Thymus (tissue), 11 donors: Measurements from ENCODE around the gene AQP4. TPM values are rescaled to one million over a fixed set of nuclear protein-coding genes. Genes with fewer than 3 reads are reported as not detected.

ENCODE experiments used
- DNase-seq, 9 donors: peaks; one replicate each; pipeline ENCODE4 v3.0.0-alpha.2; 2013; ENCODE audit warnings: low spot score in 9 of 9, low read depth in 6 of 9, missing footprints in 1 of 9
- H3K27ac ChIP-seq, 2 donors: one replicate each; pipeline ENCODE4 v1.5.1; 2013; ENCODE audit warnings: control low read depth in 1 of 2, low read depth in 1 of 2, low read length in 1 of 2, mild to moderate bottlenecking in 1 of 2, moderate library complexity in 1 of 2
- H3K27me3 ChIP-seq, 2 donors: one replicate each; pipeline ENCODE4 v1.5.1; 2013; ENCODE audit warnings: low read length in 1 of 2; ENCODE audit not compliant: control insufficient read depth in 2 of 2, insufficient read depth in 1 of 2
- H3K36me3 ChIP-seq, 2 donors: one replicate each; pipeline ENCODE4 v1.5.1; 2013; ENCODE audit warnings: low read length in 1 of 2, mild to moderate bottlenecking in 1 of 2, moderate library complexity in 1 of 2; ENCODE audit not compliant: control insufficient read depth in 2 of 2, insufficient read depth in 2 of 2
- H3K4me1 ChIP-seq, 2 donors: one replicate each; pipeline ENCODE4 v1.5.1; 2013; ENCODE audit warnings: low read length in 2 of 2; ENCODE audit not compliant: control insufficient read depth in 2 of 2, insufficient read depth in 2 of 2
- H3K4me3 ChIP-seq, 2 donors: one replicate each; pipeline ENCODE4 v1.5.1; 2013; ENCODE audit warnings: low read length in 2 of 2, control low read depth in 1 of 2, mild to moderate bottlenecking in 1 of 2
- H3K9me3 ChIP-seq, 2 donors: one replicate each; pipeline ENCODE4 v1.5.1; 2013; ENCODE audit warnings: low read length in 1 of 2, mild to moderate bottlenecking in 1 of 2; ENCODE audit not compliant: control insufficient read depth in 2 of 2, insufficient read depth in 1 of 2
- WGBS: extraction: QIAGEN DNeasy Blood & Tissue Kit; methylation state at CpG from one replicate; pipeline ENCODE4 v1.1.7; 2013; 5-methylcytosine and 5-hydroxymethylcytosine counted together
- polyA plus RNA-seq: library from polyadenylated mRNA; stranded (reverse); fragments of 200-250 nt; gene quantifications from one replicate; pipeline ENCODE4 v1.2.3, GENCODE V29; 2013
- total RNA-seq: library from RNA; stranded (reverse); fragments of 120-200 nt; gene quantifications from one replicate; pipeline ENCODE4 v1.2.4, GENCODE V29; 2013
- donor health status: healthy.

The AQP4 gene
- total and polyA plus RNA-seq, 2 donors, result 0.24 to 0.27 TPM

DNA sequence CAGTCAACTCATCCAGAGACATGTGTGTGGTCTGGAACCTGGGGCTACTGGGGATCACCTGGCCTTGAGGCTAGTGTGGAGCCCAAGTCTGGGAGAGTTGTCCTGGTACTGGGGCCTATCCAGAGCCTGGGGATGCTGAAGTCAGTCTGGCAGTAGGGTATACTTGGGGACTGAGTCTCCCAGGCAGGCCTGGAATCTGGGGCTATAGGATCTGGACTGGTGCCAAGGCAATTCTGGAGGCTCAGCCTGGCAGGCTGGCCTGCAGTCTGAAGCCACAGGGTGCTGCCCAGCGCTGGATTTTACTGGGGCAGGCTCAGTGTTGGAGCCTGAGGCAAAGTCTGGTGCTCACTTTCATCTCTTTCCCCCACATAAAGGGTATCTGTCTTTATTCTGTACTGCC, 46.5 kb downstream of the AQP4 start:
- WGBS, result 76% methylated on average over 1 of the region's 1 CpG
- DNase-seq, result no peak

DNA sequence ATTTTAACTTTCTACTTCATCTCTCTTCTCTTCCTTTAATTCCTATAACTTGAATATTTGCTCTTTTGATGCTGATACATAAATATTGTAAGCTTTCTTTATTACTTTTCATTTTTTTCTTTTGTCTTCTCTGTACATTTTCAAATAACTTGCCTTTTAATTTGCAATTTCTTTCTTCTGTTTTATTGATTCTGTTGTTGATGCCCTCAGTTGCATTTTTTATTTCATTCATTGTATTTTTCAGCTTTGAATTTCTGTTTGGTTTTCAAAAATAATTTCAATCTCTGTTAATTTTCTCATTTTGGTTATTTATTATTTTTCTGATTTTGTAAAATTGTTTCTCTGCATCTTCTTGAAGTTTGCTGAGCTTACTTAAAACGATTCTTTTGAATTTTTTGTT, 47.0 kb downstream of the AQP4 start:
- DNase-seq, result no peak
- Histone ChIP-seq H3K27ac (no peak overlapping the region), H3K9me3 (peaks cover 0 to 1% of the 10 kb centered on the region in 2 donors), H3K36me3 (no peaks in the 10 kb centered on the region), H3K27me3 (no peaks in the 10 kb centered on the region), H3K4me1 (no peaks in the 10 kb centered on the region), H3K4me3 (no peak overlapping the region)
- whole genome bisulfite sequencing, result 86% methylated on average over 1 of the region's 1 CpG

More for the DNA sequence above, 46.5 kb downstream of the AQP4 start:
- no peak overlapping the region for H3K4me3 ChIP-seq
- H3K4me1 ChIP-seq, result no peaks in the 10 kb centered on the region
- no peak overlapping the region for H3K27ac ChIP-seq
- H3K27me3 ChIP-seq, result no peaks in the 10 kb centered on the region
- H3K36me3 ChIP-seq, result no peaks in the 10 kb centered on the region
- peaks cover 0 to 1% of the 10 kb centered on the region in 2 donors for H3K9me3 ChIP-seq

DNA sequence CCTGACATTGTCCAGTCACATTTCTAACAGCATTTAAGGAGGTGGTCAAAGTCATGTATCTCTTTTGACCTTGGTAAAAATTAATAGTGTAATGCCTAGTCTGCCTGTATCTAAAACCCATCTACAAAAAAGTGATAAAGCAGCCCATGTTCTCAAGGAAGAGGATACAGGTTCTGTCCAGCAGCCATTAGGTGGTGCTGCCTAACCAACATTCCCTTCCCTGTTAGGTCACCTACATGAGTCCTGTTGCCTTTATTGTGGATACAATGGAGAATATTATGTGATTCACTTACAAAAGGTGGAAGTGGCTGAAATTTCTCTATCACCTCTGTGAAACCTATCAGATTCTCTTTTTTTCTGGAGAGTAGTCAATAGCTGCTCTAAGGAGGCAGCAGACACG, 52.5 kb downstream of the AQP4 start:
- Histone ChIP-seq H3K9me3 (no peaks in the 10 kb centered on the region), H3K4me1 (no peaks in the 10 kb centered on the region), H3K27me3 (no peaks in the 10 kb centered on the region), H3K36me3 (no peaks in the 10 kb centered on the region), H3K27ac (no peak overlapping the region), H3K4me3 (no peak overlapping the region)
- peak in 1 of 9 donors; percentile 11 for DNase-seq
- 89% methylated on average over 1 of the region's 1 CpG for WGBS

DNA sequence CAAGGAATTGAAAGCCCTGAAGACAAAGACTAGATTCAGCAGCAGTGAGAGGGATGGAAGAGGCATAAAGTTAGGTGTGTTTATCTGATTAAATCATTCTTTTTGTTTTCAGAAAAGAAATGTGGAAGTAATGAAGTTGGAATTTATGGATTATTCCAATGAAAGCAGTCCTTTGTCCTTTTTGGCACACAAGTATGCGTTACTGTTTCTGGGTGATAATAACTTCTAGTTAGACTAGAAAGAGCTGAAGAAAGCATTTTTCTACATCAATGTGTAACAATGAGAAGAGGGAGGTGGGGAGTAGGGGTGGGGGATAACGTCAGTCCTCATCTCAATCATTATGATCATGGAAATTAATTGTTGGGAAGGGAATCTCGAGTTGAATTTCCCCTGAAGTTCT, 53.0 kb downstream of the AQP4 start:
- Histone ChIP-seq H3K4me3 (no peak overlapping the region), H3K36me3 (no peaks in the 10 kb centered on the region), H3K4me1 (no peaks in the 10 kb centered on the region), H3K27ac (no peak overlapping the region), H3K27me3 (no peaks in the 10 kb centered on the region), H3K9me3 (no peaks in the 10 kb centered on the region)
- WGBS, result 93% methylated on average over 3 of the region's 3 CpGs
- DNase-seq, result no peak

DNA sequence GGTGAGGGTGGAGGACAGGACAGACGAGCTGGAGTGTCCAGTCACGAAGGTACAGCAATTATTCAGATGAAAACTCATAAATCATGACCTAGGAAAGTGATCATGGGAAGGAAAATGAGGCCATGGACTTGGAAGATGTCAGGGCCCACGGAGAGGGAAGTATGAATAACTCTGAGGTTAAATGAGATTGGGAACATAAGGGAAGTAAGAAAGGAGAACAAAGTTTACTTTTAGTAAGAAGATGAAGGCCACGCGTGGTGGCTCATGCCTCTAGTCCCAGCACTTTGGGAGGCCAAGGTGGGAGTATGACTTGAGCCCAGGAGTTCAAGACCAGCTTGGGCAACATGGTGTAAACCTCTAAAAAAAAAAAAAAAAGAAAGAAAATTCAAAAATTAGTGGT, 56.2 kb downstream of the AQP4 start:
- WGBS, result 85% methylated on average over 5 of the region's 5 CpGs
- Histone ChIP-seq H3K4me1 (no peaks in the 10 kb centered on the region), H3K4me3 (no peak overlapping the region), H3K27ac (no peak overlapping the region), H3K9me3 (no peaks in the 10 kb centered on the region), H3K27me3 (no peaks in the 10 kb centered on the region), H3K36me3 (no peaks in the 10 kb centered on the region)
- DNase-seq, result no peak

DNA sequence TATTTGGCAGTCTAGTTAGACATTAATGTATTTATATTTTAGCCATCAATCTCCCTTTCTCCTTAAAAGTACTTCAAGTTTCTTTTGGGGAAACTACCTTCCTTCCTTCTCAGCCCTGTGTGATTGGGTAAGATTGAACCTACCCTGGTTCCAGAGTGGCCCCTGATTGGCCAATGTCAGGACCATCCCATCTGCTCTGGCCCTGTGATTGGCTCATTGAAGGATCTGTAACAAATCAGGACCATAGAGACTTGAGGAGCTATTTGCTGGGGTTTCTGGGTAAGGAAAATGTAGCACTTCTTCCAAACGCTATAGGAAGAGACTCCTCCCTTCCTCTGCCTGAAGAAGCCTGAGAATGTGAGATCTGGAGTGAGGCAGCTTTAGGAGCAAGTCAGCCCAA, 59.3 kb downstream of the AQP4 start:
- WGBS, result 98% methylated on average over 1 of the region's 1 CpG
- H3K36me3 ChIP-seq, result no peaks in the 10 kb centered on the region
- no peak for DNase-seq
- no peak overlapping the region for H3K27ac ChIP-seq
- H3K27me3 ChIP-seq, result no peaks in the 10 kb centered on the region
- H3K9me3 ChIP-seq, result no peaks in the 10 kb centered on the region
- no peak overlapping the region for H3K4me3 ChIP-seq
- no peaks in the 10 kb centered on the region for H3K4me1 ChIP-seq

DNA sequence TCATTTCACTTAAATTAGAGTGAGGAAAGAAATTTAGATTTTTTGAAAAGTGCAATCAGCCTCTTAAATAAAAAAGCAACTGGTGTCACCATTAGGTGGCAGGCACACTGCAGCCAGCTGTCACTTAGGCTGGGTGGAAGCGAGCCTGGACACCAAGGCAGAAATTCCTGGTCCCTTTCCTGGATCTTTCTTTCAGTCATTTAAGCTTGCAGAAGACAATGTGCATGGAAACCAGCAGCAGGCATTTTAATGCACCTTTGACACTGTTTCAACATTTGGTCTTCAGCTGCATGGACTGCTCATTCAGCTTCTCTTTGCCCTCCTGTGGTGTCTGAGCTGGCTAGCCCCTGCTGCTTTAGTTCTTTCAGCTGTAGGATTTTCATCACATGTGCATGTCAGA, 61.0 kb downstream of the AQP4 start:
- H3K9me3 ChIP-seq, result no peaks in the 10 kb centered on the region
- 59% methylated on average over 1 of the region's 1 CpG for WGBS

DNA sequence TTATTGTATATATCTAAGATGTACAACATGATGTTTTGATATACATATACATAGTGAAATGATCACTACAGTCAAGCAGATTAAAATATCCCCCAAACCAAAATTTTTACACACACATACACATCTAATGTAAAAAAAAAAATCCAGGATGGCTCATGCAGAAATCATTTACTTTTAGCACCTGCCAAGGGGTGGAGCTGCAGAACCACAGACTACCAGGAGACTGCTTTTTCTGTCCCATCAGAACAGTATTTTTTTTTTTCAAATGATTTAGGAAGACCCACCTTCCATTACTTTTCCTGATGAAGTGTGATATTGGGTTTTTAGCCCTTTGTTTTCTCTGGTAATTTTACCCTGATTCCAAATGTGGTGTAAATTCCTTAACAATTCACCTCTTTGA, 61.9 kb downstream of the AQP4 start:
- Histone ChIP-seq H3K27ac (no peak overlapping the region), H3K4me1 (no peaks in the 10 kb centered on the region), H3K36me3 (no peaks in the 10 kb centered on the region), H3K4me3 (no peak overlapping the region), H3K27me3 (no peaks in the 10 kb centered on the region), H3K9me3 (no peaks in the 10 kb centered on the region)
- no peak for DNase-seq

More for the DNA sequence above, 61.0 kb downstream of the AQP4 start:
- Histone ChIP-seq H3K27ac (no peak overlapping the region), H3K4me3 (no peak overlapping the region), H3K27me3 (no peaks in the 10 kb centered on the region), H3K4me1 (no peaks in the 10 kb centered on the region), H3K36me3 (no peaks in the 10 kb centered on the region)
- no peak for DNase-seq

DNA sequence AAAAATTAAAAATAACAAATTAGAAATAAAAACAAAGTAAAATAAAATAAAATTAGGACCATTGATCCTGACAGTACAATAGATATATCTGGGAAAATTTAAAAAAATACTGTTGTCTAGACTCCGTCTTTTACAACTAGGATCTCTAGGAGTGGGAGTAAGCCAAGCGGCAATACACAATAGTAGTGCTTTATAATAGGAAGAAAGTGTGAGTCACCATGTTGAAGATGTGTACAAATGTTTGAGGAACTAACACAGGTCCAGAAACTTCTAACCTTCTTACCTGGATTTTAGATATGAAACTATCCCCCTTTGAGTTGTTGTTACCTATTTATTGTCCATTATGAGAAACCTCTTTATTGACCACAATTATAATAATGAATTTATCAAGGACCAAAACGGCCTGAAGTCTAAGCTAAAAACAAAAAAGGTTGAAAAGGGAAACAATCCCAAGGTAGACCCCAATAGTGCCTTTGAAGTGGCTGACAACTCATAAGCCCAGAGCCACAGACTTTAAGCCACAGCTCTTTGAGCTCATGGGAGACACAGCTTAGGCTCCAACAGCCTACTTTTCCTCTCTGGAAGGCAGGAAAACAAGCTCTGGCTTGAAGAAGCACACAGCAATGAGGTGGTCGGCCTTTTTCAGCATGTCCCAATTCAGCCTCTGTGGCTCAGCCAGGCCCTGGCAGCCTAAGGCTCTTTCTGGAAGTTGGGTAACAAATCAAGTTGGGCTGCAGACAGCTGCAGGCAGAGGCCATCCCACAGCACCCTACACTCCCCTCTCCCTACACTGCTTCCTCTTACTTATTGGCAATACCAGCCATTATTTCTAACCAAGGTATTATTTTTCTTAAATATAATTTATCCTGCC, 62.9 kb downstream of the AQP4 start:
- 67% methylated on average over 4 of the region's 4 CpGs for WGBS
- no peaks in the 10 kb centered on the region for H3K4me1 ChIP-seq
- no peaks in the 10 kb centered on the region for H3K9me3 ChIP-seq
- no peaks in the 10 kb centered on the region for H3K27me3 ChIP-seq
- H3K27ac ChIP-seq, result no peak overlapping the region
- H3K4me3 ChIP-seq, result no peak overlapping the region
- DNase-seq, result peak in 1 of 9 donors; percentile 10
- no peaks in the 10 kb centered on the region for H3K36me3 ChIP-seq
